Prostate gland (tissue), 2 donors: ENCODE measurements around the gene EPAS1. TPM values are rescaled to one million over a fixed set of nuclear protein-coding genes. Genes with fewer than 3 reads are reported as not detected.

Source experiments
- DNase-seq: peaks from one replicate; pipeline ENCODE4 v3.0.0-alpha.2; 2019; ENCODE audit warnings: low spot score
- H3K27ac ChIP-seq, 2 donors: fragments of 200-600 bp; sonication (generic); 2 replicates each; pipeline ENCODE4 v1.5.1; 2017 to 2019
- H3K27me3 ChIP-seq: fragments of 200-600 bp; sonication (generic); replicated peaks from 2 replicates; pipeline ENCODE4 v1.5.1; 2019; ENCODE audit not compliant: insufficient read depth
- H3K36me3 ChIP-seq, 2 donors: fragments of 200-600 bp; sonication (generic); 1 replicate in 1 of 2; 2 replicates in 1 of 2; pipeline versions ENCODE4 v1.5.1 to v1.8.1; 2017 to 2019
- H3K4me1 ChIP-seq: fragments of 200-600 bp; sonication (generic); replicated peaks from 2 replicates; pipeline ENCODE4 v1.5.1; 2019
- H3K4me3 ChIP-seq, 2 donors: fragments of 200-600 bp; sonication (generic); 2 replicates each; pipeline ENCODE4 v1.5.1; 2017 to 2019
- H3K9me3 ChIP-seq: fragments of 200-600 bp; sonication (generic); 2 replicates; pipeline ENCODE4 v1.5.1; 2017
- POLR2A ChIP-seq: fragments of 450-650 bp; IDR thresholded peaks from one replicate; pipeline ENCODE4 v1.6.1; 2016; ENCODE audit warnings: antibody characterized with exemption, mild to moderate bottlenecking
- POLR2AphosphoS5 ChIP-seq: sonication (generic); formaldehyde crosslinking; IDR thresholded peaks from one replicate; pipeline ENCODE4 v1.6.1; 2017; ENCODE audit warnings: antibody characterized with exemption
- WGBS: methylation state at CpG from one replicate; pipeline ENCODE4 v1.1.5; 2018; 5-methylcytosine and 5-hydroxymethylcytosine counted together
- intact Hi-C: fragments of 100-400 bp; cut with DNase I; formaldehyde crosslinking; loops from one replicate; pipeline ENCODE4 v1.14.2; 2022
- total RNA-seq, 2 donors: library from RNA; depleted of rRNA; stranded (reverse); fragments of >200 nt; gene quantifications; one replicate each; pipeline ENCODE4 v1.1.0, GENCODE V29; 2016
- TF ChIP-seq, protein P1 (sequence below), 4 experiments: fragments of 200-600 bp in 2 of 4; fragments of 450-650 bp in 2 of 4; sonication (generic) in 2 of 4; IDR thresholded peaks; 1 replicate in 3 of 4; 2 replicates in 1 of 4; pipeline ENCODE4 v1.5.1; 2016 to 2019; ENCODE audit warnings: antibody characterized with exemption in 4 of 4, mild to moderate bottlenecking in 2 of 4, moderate library complexity in 2 of 4

The EPAS1 gene
- total RNA-seq, 2 donors from 2014 or later: 109 to 356 TPM

DNA sequence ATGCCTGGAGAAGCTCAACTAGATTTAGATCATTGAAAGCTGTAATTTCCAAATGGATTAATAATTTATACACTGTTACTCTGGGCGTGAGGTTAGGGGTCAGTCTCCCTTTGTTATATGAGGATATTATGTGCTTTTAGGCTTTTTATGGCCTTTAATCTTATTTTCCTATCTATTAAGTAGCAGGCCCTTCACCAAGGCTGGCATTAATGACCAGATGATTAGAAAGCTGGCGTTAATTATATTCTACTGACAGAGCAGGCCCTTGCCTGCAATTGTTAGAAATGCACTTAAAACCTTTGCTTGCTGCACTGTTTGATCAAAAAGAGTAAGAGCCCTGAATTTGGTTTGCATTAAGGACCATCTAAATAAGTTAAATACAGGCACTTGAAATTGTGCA lies 75.3 kb downstream of the EPAS1 start:
- Histone ChIP-seq H3K4me1 (no peaks in the 10 kb centered on the region), H3K36me3 (no peaks in the 10 kb centered on the region), H3K27ac (no peak overlapping the region), H3K9me3 (no peaks in the 10 kb centered on the region), H3K27me3 (no peaks in the 10 kb centered on the region), H3K4me3 (no peak overlapping the region)
- TF ChIP-seq, protein P1, sequence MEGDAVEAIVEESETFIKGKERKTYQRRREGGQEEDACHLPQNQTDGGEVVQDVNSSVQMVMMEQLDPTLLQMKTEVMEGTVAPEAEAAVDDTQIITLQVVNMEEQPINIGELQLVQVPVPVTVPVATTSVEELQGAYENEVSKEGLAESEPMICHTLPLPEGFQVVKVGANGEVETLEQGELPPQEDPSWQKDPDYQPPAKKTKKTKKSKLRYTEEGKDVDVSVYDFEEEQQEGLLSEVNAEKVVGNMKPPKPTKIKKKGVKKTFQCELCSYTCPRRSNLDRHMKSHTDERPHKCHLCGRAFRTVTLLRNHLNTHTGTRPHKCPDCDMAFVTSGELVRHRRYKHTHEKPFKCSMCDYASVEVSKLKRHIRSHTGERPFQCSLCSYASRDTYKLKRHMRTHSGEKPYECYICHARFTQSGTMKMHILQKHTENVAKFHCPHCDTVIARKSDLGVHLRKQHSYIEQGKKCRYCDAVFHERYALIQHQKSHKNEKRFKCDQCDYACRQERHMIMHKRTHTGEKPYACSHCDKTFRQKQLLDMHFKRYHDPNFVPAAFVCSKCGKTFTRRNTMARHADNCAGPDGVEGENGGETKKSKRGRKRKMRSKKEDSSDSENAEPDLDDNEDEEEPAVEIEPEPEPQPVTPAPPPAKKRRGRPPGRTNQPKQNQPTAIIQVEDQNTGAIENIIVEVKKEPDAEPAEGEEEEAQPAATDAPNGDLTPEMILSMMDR (IDR thresholded peaks at IDR 0.05): no peak
- TF ChIP-seq POLR2AphosphoS5 (no peak), POLR2A (no peak)
- intact Hi-C loops: no loop called here
- DNase-seq: no peak
- WGBS: 87% methylated on average over 2 of the region's 2 CpGs

GRCh38 chr2:46373238-46373637 lies 76.0 kb downstream of the EPAS1 start:
- Histone ChIP-seq H3K36me3 (no peaks in the 10 kb centered on the region), H3K4me3 (no peak overlapping the region), H3K27ac (no peak overlapping the region), H3K4me1 (no peaks in the 10 kb centered on the region), H3K9me3 (no peaks in the 10 kb centered on the region), H3K27me3 (no peaks in the 10 kb centered on the region)
- 95% methylated on average over 4 of the region's 4 CpGs for WGBS
- intact Hi-C loops: no loop called here
- TF ChIP-seq POLR2AphosphoS5: no peak
- TF ChIP-seq, protein P1 (IDR thresholded peaks at IDR 0.05): no peak
- no peak for TF ChIP-seq POLR2A
- no peak for DNase-seq

DNA sequence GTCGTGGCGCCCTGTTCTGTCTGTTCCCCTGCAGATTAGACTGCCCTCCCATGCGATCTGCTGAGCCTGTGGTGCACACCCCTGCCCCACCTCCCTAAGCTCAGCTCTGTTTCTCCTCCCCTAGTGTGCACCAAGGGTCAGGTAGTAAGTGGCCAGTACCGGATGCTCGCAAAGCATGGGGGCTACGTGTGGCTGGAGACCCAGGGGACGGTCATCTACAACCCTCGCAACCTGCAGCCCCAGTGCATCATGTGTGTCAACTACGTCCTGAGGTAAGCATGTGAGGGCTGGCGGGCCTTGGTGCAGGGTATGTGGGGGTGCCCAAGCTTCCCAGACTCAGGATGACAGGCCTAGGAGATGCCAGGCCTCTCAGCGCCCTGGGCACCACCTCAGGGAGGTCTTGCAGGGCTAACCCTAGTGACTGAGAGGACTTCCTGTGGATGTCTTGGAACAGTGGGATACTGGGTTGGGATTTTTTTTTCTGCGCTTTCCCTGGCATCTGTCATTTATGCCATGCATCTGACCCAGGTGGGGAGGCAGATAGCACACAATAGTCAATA lies 78.4 kb downstream of the EPAS1 start:
- TF ChIP-seq POLR2A (no peak), POLR2AphosphoS5 (no peak)
- TF ChIP-seq, protein P1 (IDR thresholded peaks at IDR 0.05): no peak
- DNase-seq: no peak
- Histone ChIP-seq H3K4me3 (no peak overlapping the region), H3K4me1 (peaks cover 5% of the 10 kb centered on the region), H3K9me3 (no peaks in the 10 kb centered on the region), H3K36me3 (no peaks in the 10 kb centered on the region), H3K27ac (no peak overlapping the region), H3K27me3 (no peaks in the 10 kb centered on the region)
- 84% methylated on average over 12 of the region's 12 CpGs for WGBS
- intact Hi-C loops: no loop called here

- Histone ChIP-seq H3K4me3 (no peak overlapping the region), H3K9me3 (no peaks in the 10 kb centered on the region), H3K4me1 (peaks cover 5% of the 10 kb centered on the region), H3K36me3 (peaks cover 0 to under 1% of the 10 kb centered on the region in 2 donors), H3K27me3 (no peaks in the 10 kb centered on the region), H3K27ac (no peak overlapping the region)
- DNase-seq: no peak
- intact Hi-C loops: no loop called here
- TF ChIP-seq, protein P1 (IDR thresholded peaks at IDR 0.05): no peak
- no peak for TF ChIP-seq POLR2AphosphoS5
- TF ChIP-seq POLR2A: no peak
- 82% methylated on average over 7 of the region's 7 CpGs for WGBS
Measured at GRCh38 chr2:46376586-46376985, 79.4 kb downstream of the EPAS1 start.

GRCh38 chr2:46377101-46377581 lies 79.9 kb downstream of the EPAS1 start:
- WGBS: 76% methylated on average over 12 of the region's 12 CpGs
- Histone ChIP-seq H3K4me1 (peaks cover 5% of the 10 kb centered on the region), H3K27ac (peak overlapping the region in 1 of 2 donors; percentile 10), H3K36me3 (peaks cover 0 to 6% of the 10 kb centered on the region in 2 donors), H3K4me3 (no peak overlapping the region), H3K9me3 (no peaks in the 10 kb centered on the region), H3K27me3 (no peaks in the 10 kb centered on the region)
- TF ChIP-seq, protein P1 (IDR thresholded peaks at IDR 0.05): no peak
- TF ChIP-seq POLR2A (no peak), POLR2AphosphoS5 (no peak)
- no peak for DNase-seq
- intact Hi-C loops: no loop called here
